ENCODE data around the gene LUC7L3.

DNA sequence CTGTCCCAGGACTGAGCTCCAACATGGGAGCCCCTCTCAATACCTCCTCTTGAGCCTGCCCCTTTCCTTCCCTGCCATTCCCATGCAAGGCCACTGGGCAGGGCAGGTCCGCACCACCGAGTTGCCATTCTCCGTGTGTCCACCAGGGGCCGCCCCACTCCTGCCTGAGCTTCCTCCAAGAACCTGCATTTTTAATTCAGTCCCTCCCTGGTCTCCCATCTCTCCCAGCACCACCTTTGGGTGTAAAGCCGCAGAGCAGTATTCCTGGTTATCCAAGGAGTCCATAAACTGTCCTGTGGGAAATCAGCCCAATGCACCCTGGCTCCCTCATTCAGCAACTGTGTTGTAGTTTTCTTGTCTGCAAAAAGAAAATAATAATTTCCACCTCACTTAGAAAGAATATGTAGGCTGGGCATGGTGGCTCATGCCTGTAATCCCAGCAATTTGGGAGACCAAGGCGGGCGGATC, 63.8 kb downstream of the LUC7L3 start:
- TF ChIP-seq, protein P1, sequence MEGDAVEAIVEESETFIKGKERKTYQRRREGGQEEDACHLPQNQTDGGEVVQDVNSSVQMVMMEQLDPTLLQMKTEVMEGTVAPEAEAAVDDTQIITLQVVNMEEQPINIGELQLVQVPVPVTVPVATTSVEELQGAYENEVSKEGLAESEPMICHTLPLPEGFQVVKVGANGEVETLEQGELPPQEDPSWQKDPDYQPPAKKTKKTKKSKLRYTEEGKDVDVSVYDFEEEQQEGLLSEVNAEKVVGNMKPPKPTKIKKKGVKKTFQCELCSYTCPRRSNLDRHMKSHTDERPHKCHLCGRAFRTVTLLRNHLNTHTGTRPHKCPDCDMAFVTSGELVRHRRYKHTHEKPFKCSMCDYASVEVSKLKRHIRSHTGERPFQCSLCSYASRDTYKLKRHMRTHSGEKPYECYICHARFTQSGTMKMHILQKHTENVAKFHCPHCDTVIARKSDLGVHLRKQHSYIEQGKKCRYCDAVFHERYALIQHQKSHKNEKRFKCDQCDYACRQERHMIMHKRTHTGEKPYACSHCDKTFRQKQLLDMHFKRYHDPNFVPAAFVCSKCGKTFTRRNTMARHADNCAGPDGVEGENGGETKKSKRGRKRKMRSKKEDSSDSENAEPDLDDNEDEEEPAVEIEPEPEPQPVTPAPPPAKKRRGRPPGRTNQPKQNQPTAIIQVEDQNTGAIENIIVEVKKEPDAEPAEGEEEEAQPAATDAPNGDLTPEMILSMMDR (conservative IDR thresholded peaks at IDR 0.05 in 1 of 2, IDR thresholded peaks at IDR 0.05 in 1 of 2; ENCODE audit: extremely low read depth in 1 of 2, insufficient read depth in 1 of 2, low read depth in 1 of 2, low read length in 2 of 2): peak; percentile 99 to 100
- no peak for TF ChIP-seq EZH2 (IDR thresholded peaks at IDR 0.05; ENCODE audit: borderline replicate concordance, low read length)
